Loucy (cell line): Measurements from ENCODE around the gene TACC2.

Experiments
- CTCF ChIP-seq: fragments of 200-600 bp; sonication (generic); conservative IDR thresholded peaks from 2 replicates; pipeline ENCODE4 v1.5.1; 2014; ENCODE audit warnings: mild to moderate bottlenecking, antibody characterized with exemption, low read length
- EZH2phosphoT487 ChIP-seq: fragments of 200-600 bp; IDR thresholded peaks from 2 replicates; pipeline ENCODE4 v1.6.1; 2018; ENCODE audit warnings: antibody characterized with exemption, mild to moderate bottlenecking, moderate library complexity, borderline replicate concordance

GRCh38 chr10:122294511-122295450 is 305.8 kb downstream of the TACC2 start:
- TF ChIP-seq CTCF (no peak), EZH2phosphoT487 (no peak)
